HL-60 (cell line): ENCODE data around the gene DUSP12.

Source experiments
- GABPA ChIP-seq: IDR thresholded peaks from 2 replicates; pipeline ENCODE4 v1.6.1; 2012; ENCODE audit warnings: low read depth
- POLR2AphosphoS5 ChIP-seq: IDR thresholded peaks from 2 replicates; pipeline ENCODE4 v1.6.1; 2012; ENCODE audit warnings: low read depth
- TF ChIP-seq, protein P1 (sequence below): IDR thresholded peaks from one replicate; pipeline ENCODE4 v1.5.1; 2011; ENCODE audit warnings: low read length, control low read depth, inconsistent platforms; ENCODE audit not compliant: insufficient read depth
- TF ChIP-seq, protein P2 (sequence below): IDR thresholded peaks from 2 replicates; pipeline ENCODE4 v1.6.1; 2012; ENCODE audit warnings: low read depth; ENCODE audit not compliant: insufficient replicate concordance

DNA sequence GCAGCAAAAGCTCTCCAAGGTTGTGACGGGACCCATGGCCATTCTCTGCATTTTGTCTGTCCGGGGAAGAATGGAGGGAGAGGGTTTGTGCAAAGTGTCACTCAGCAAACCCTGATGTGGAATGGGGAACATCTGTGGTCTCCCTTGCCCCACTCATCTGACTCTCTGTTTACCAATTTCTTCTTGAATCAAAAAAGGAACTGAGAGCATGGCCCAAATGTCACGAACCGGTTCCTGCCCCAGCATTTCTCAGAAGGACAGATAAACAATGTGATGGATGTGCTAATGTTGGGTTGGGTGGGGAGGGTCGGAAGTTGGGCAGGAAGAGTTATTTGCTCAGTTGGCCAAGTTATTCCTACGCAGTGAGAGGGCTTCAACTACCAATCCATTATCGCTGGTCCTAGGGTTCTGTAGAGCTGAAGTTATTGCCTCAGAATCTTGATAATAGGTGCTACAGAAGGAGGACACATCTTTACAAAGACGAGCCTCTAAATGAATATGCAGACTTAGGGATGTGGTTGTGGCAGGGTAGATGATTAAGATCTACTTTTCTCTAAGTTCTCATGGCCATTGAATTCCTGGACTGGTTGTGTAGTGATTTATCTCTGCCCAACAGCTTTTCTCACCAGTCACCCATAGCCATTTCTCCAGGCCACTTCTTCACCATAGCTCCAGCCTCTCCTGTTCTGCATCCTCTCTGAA lies 9.6 kb upstream of the DUSP12 start:
- TF ChIP-seq, protein P1, sequence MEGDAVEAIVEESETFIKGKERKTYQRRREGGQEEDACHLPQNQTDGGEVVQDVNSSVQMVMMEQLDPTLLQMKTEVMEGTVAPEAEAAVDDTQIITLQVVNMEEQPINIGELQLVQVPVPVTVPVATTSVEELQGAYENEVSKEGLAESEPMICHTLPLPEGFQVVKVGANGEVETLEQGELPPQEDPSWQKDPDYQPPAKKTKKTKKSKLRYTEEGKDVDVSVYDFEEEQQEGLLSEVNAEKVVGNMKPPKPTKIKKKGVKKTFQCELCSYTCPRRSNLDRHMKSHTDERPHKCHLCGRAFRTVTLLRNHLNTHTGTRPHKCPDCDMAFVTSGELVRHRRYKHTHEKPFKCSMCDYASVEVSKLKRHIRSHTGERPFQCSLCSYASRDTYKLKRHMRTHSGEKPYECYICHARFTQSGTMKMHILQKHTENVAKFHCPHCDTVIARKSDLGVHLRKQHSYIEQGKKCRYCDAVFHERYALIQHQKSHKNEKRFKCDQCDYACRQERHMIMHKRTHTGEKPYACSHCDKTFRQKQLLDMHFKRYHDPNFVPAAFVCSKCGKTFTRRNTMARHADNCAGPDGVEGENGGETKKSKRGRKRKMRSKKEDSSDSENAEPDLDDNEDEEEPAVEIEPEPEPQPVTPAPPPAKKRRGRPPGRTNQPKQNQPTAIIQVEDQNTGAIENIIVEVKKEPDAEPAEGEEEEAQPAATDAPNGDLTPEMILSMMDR, result no peak
- TF ChIP-seq, protein P2, sequence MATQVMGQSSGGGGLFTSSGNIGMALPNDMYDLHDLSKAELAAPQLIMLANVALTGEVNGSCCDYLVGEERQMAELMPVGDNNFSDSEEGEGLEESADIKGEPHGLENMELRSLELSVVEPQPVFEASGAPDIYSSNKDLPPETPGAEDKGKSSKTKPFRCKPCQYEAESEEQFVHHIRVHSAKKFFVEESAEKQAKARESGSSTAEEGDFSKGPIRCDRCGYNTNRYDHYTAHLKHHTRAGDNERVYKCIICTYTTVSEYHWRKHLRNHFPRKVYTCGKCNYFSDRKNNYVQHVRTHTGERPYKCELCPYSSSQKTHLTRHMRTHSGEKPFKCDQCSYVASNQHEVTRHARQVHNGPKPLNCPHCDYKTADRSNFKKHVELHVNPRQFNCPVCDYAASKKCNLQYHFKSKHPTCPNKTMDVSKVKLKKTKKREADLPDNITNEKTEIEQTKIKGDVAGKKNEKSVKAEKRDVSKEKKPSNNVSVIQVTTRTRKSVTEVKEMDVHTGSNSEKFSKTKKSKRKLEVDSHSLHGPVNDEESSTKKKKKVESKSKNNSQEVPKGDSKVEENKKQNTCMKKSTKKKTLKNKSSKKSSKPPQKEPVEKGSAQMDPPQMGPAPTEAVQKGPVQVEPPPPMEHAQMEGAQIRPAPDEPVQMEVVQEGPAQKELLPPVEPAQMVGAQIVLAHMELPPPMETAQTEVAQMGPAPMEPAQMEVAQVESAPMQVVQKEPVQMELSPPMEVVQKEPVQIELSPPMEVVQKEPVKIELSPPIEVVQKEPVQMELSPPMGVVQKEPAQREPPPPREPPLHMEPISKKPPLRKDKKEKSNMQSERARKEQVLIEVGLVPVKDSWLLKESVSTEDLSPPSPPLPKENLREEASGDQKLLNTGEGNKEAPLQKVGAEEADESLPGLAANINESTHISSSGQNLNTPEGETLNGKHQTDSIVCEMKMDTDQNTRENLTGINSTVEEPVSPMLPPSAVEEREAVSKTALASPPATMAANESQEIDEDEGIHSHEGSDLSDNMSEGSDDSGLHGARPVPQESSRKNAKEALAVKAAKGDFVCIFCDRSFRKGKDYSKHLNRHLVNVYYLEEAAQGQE, result no peak
- no peak for TF ChIP-seq GABPA
- no peak for TF ChIP-seq POLR2AphosphoS5
